ENCODE measurements around the gene LRFN4. TPM values are rescaled to one million over a fixed set of nuclear protein-coding genes. Genes with fewer than 3 reads are reported as not detected.

LRFN4 gene
- total and polyA plus RNA-seq, 4 donors, result 4.6 to 34.4 (median 15.3) TPM

DNA sequence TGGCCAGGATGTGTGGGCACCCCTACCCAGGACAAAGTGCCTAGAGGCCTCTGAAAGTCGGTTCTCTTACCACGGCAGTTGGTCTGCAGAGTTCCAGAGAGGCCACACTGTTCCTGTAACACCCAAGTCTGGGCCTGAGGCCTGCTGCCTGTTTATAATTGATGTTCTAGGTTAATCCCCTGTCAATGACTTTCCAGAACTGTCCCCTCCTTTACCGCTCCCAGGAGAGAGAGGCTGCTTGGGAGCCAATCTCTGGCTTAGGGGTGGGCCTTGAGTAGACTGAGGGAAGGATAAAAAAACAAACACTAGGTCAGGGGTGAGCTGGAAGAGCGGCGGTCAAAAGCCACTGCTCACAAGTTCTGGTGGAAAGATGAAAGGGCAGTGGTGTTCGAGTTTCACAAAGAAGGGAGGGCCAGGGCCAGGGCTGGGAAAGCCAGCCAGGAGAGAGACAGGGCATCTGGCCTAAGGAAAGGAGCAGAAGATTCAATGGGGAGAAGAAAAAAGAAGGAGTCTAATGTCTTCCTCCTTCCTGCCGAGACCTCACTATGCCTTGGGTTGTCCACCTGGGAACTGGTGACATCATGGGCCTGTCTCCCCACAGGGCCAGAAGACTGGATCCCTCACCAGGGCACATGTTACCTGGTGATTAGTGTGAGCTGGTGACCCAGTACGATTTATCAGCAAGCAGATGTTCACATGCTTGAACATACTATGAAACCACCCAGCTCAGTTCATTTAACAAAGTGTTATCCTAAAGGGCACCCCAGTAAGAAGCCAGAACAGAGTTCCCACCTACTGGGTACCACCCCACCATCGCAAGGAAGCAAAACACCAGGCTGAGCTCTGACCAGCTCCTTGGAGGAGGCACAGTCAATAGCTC, 51.1 kb downstream of the LRFN4 start:
- H3K4me1 ChIP-seq (ENCODE audit: control insufficient read depth in 5 of 5, insufficient read depth in 5 of 5, low read length in 5 of 5), result peaks cover 0 to 13% (median 9%) of the 10 kb centered on the region in 5 donors
- no peaks in the 10 kb centered on the region for H3K27me3 ChIP-seq (ENCODE audit: control insufficient read depth in 3 of 3, insufficient read depth in 3 of 3, low read length in 2 of 3)
- DNase-seq (no peak), ATAC-seq (ENCODE audit: insufficient read depth, low FRiP score) (no peak)
- H3K36me3 ChIP-seq (ENCODE audit: control insufficient read depth in 4 of 4, insufficient read depth in 4 of 4, low read length in 4 of 4), result no peaks in the 10 kb centered on the region
- H3K27ac ChIP-seq (ENCODE audit: low read depth in 1 of 2, low read length in 1 of 2), result no peak overlapping the region
- TF ChIP-seq, protein P1, sequence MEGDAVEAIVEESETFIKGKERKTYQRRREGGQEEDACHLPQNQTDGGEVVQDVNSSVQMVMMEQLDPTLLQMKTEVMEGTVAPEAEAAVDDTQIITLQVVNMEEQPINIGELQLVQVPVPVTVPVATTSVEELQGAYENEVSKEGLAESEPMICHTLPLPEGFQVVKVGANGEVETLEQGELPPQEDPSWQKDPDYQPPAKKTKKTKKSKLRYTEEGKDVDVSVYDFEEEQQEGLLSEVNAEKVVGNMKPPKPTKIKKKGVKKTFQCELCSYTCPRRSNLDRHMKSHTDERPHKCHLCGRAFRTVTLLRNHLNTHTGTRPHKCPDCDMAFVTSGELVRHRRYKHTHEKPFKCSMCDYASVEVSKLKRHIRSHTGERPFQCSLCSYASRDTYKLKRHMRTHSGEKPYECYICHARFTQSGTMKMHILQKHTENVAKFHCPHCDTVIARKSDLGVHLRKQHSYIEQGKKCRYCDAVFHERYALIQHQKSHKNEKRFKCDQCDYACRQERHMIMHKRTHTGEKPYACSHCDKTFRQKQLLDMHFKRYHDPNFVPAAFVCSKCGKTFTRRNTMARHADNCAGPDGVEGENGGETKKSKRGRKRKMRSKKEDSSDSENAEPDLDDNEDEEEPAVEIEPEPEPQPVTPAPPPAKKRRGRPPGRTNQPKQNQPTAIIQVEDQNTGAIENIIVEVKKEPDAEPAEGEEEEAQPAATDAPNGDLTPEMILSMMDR (IDR thresholded peaks at IDR 0.05; ENCODE audit: control extremely low read depth, extremely low read depth), result no peak
- no peaks in the 10 kb centered on the region for H3K9me3 ChIP-seq (ENCODE audit: control insufficient read depth in 4 of 4, insufficient read depth in 3 of 4, low read length in 3 of 4)
- no peak overlapping the region for H3K9ac ChIP-seq (ENCODE audit: insufficient read depth in 1 of 2, low read length in 2 of 2)
- no peak overlapping the region for H3K4me3 ChIP-seq
- 87 to 92% methylated on average over 9 of the region's 9 CpGs for WGBS, 2 donors

DNA sequence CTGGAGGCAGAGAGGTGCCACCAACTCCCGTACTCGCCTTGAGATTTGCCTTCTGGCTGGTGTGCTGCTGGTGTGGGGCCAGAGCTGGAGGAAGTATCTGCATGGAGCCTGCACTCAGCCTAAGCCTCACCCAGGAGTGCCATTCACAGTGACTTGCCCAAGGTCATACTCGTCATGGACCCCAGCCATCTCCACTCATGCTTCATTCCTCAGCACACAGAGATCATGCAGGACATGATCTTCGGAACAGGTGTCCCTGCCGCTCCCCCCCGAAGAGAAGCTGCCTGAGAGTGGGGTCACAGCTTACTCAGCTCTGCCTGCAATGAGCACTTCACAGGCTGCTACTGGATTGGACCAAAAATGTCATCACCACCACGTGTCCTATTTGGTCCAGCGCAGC, 52.3 kb downstream of the LRFN4 start:
- ATAC-seq (ENCODE audit: insufficient read depth, low FRiP score) (no peak), DNase-seq (no peak)
- H3K9ac ChIP-seq (ENCODE audit: insufficient read depth in 1 of 2, low read length in 2 of 2), result no peak overlapping the region
- H3K27ac ChIP-seq (ENCODE audit: low read depth in 1 of 2, low read length in 1 of 2), result no peak overlapping the region
- H3K4me1 ChIP-seq (ENCODE audit: control insufficient read depth in 5 of 5, insufficient read depth in 5 of 5, low read length in 5 of 5), result peaks cover 0 to 13% (median 9%) of the 10 kb centered on the region in 5 donors
- TF ChIP-seq, protein P1 (IDR thresholded peaks at IDR 0.05; ENCODE audit: control extremely low read depth, extremely low read depth), result no peak
- WGBS, 2 donors, result 95 to 98% methylated on average over 8 of the region's 8 CpGs
- H3K27me3 ChIP-seq (ENCODE audit: control insufficient read depth in 3 of 3, insufficient read depth in 3 of 3, low read length in 2 of 3), result no peaks in the 10 kb centered on the region
- H3K36me3 ChIP-seq (ENCODE audit: control insufficient read depth in 4 of 4, insufficient read depth in 4 of 4, low read length in 4 of 4), result no peaks in the 10 kb centered on the region
- H3K9me3 ChIP-seq (ENCODE audit: control insufficient read depth in 4 of 4, insufficient read depth in 3 of 4, low read length in 3 of 4), result no peaks in the 10 kb centered on the region
- no peak overlapping the region for H3K4me3 ChIP-seq

DNA sequence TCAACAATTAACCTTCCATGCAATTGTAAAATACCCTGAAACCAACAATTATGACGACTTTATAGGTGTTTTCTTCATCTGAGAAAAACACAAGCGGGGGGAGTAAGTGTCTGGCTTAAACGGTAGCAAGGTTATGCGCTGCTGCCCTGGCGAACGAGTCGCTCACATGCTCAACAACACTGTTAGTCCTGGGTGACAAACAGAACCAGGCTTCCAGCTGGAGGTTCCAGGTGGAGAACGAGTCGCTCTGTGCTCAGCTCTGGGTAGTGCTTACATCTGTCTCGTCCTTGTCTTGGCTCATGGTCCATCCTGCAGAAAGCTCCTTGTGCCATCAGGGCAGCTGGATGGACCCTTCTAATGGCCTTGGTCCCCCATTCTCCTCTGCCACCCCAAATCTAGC, 53.2 kb downstream of the LRFN4 start:
- WGBS, 2 donors, result 95 to 96% methylated on average over 10 of the region's 10 CpGs
- Histone ChIP-seq H3K9ac (ENCODE audit: insufficient read depth in 1 of 2, low read length in 2 of 2) (no peak overlapping the region), H3K27ac (ENCODE audit: low read depth in 1 of 2, low read length in 1 of 2) (no peak overlapping the region)

More for the DNA sequence above, 53.2 kb downstream of the LRFN4 start:
- DNase-seq (no peak), ATAC-seq (ENCODE audit: insufficient read depth, low FRiP score) (no peak)
- H3K9me3 ChIP-seq (ENCODE audit: control insufficient read depth in 4 of 4, insufficient read depth in 3 of 4, low read length in 3 of 4), result no peaks in the 10 kb centered on the region
- TF ChIP-seq, protein P1 (IDR thresholded peaks at IDR 0.05; ENCODE audit: control extremely low read depth, extremely low read depth), result no peak
- H3K4me1 ChIP-seq (ENCODE audit: control insufficient read depth in 5 of 5, insufficient read depth in 5 of 5, low read length in 5 of 5), result peaks cover 0 to 13% (median 10%) of the 10 kb centered on the region in 5 donors
- no peaks in the 10 kb centered on the region for H3K27me3 ChIP-seq (ENCODE audit: control insufficient read depth in 3 of 3, insufficient read depth in 3 of 3, low read length in 2 of 3)
- H3K36me3 ChIP-seq (ENCODE audit: control insufficient read depth in 4 of 4, insufficient read depth in 4 of 4, low read length in 4 of 4), result no peaks in the 10 kb centered on the region
- H3K4me3 ChIP-seq, result no peak overlapping the region

Other genes with a start within 250 kb of the LRFN4 start
- gene RBM14, start 240.4 kb upstream of the LRFN4 start, total RNA-seq, result 10 to 100 TPM; 67.8 to 96.3 TPM
- 10 to 100 TPM; 34.1 to 38.0 TPM for gene RBM14, start 240.4 kb upstream of the LRFN4 start, polyA plus RNA-seq
- gene RBM4, start 218.4 kb upstream of the LRFN4 start, total RNA-seq, result 100 to 1,000 TPM; 102 to 153 TPM
- 10 to 100 TPM; 77.2 to 98.8 TPM for gene RBM4, start 218.4 kb upstream of the LRFN4 start, polyA plus RNA-seq
- gene RBM4B, start 179.2 kb upstream of the LRFN4 start, total RNA-seq, result 10 to 100 TPM; 12.3 to 33.9 TPM
- gene RBM4B, start 179.2 kb upstream of the LRFN4 start, polyA plus RNA-seq, result 1 to 10 TPM; 9.4 to 10.0 TPM
- 10 to 100 TPM; 13.2 to 16.1 TPM for gene SPTBN2, start 127.8 kb upstream of the LRFN4 start, total RNA-seq
- 1 to 10 TPM; 4.7 to 9.4 TPM for gene SPTBN2, start 127.8 kb upstream of the LRFN4 start, polyA plus RNA-seq
- gene RCE1, start 13.6 kb upstream of the LRFN4 start, total RNA-seq, result 10 to 100 TPM; 19.5 to 22.8 TPM
- 10 to 100 TPM in 1 of 2 donors, 1 to 10 TPM in 1; 8.7 to 24.0 TPM for gene RCE1, start 13.6 kb upstream of the LRFN4 start, polyA plus RNA-seq
- gene PC, start 101.3 kb downstream of the LRFN4 start, total RNA-seq, result 10 to 100 TPM in 1 of 2 donors, 1 to 10 TPM in 1; 5.5 to 32.5 TPM
- gene PC, start 101.3 kb downstream of the LRFN4 start, polyA plus RNA-seq, result 10 to 100 TPM; 10.3 to 13.6 TPM
- gene C11orf86, start 118.2 kb downstream of the LRFN4 start, total RNA-seq, result not detected
- not detected for gene C11orf86, start 118.2 kb downstream of the LRFN4 start, polyA plus RNA-seq
- gene SYT12, start 166.1 kb downstream of the LRFN4 start, total RNA-seq, result under 1 TPM in 1 of 2 donors, not detected in 1; 0.25 TPM
- under 1 TPM; 0.12 to 0.17 TPM for gene SYT12, start 166.1 kb downstream of the LRFN4 start, polyA plus RNA-seq
- gene RHOD, start 199.8 kb downstream of the LRFN4 start, total RNA-seq, result 10 to 100 TPM in 1 of 2 donors, 1 to 10 TPM in 1; 7.3 to 17.5 TPM
- gene RHOD, start 199.8 kb downstream of the LRFN4 start, polyA plus RNA-seq, result 10 to 100 TPM; 15.4 to 39.3 TPM

All from lung (tissue), 12 donors.